Measurements from ENCODE around the gene ZSWIM4.

- TF ChIP-seq CTCF (IDR thresholded peaks at IDR 0.05) (no peak), POLR2A (IDR thresholded peaks at IDR 0.05) (no peak), EP300 (IDR thresholded peaks at IDR 0.05) (no peak)
Observed at GRCh38 chr19:13823256-13823655, 28.0 kb downstream of the ZSWIM4 start.

Measured in tibial nerve (tissue), 4 donors.